ENCODE data around the gene SUPT3H.

The SUPT3H gene

GRCh38 chr6:45365036-45365435 lies 12.7 kb downstream of the SUPT3H start:
- no peak overlapping the region for H3K4me3 ChIP-seq (ENCODE audit: low read depth, low read length)
- TF ChIP-seq CTCF (IDR thresholded peaks at IDR 0.05; ENCODE audit: insufficient read depth, low read depth, low read length, missing control alignments), result no peak
- no peak for DNase-seq (ENCODE audit: low read depth)

GRCh38 chr6:45364466-45364865 lies 13.3 kb downstream of the SUPT3H start:
- TF ChIP-seq CTCF (IDR thresholded peaks at IDR 0.05; ENCODE audit: insufficient read depth, low read depth, low read length, missing control alignments), result no peak
- no peak overlapping the region for H3K4me3 ChIP-seq (ENCODE audit: low read depth, low read length)
- DNase-seq (ENCODE audit: low read depth), result no peak

GRCh38 chr6:45353654-45354053 lies 24.1 kb downstream of the SUPT3H start:
- no peak for TF ChIP-seq CTCF (IDR thresholded peaks at IDR 0.05; ENCODE audit: insufficient read depth, low read depth, low read length, missing control alignments)
- DNase-seq (ENCODE audit: low read depth), result no peak
- H3K4me3 ChIP-seq (ENCODE audit: low read depth, low read length), result no peak overlapping the region

- TF ChIP-seq CTCF (IDR thresholded peaks at IDR 0.05; ENCODE audit: insufficient read depth, low read depth, low read length, missing control alignments), result no peak
- DNase-seq (ENCODE audit: low read depth), result no peak
- no peak overlapping the region for H3K4me3 ChIP-seq (ENCODE audit: low read depth, low read length)
Observed at GRCh38 chr6:45351667-45352066, 26.1 kb downstream of the SUPT3H start.

GRCh38 chr6:45351076-45351475 lies 26.7 kb downstream of the SUPT3H start:
- DNase-seq (ENCODE audit: low read depth), result no peak
- TF ChIP-seq CTCF (IDR thresholded peaks at IDR 0.05; ENCODE audit: insufficient read depth, low read depth, low read length, missing control alignments), result no peak
- no peak overlapping the region for H3K4me3 ChIP-seq (ENCODE audit: low read depth, low read length)

GRCh38 chr6:45350186-45350710 lies 27.5 kb downstream of the SUPT3H start:
- no peak for TF ChIP-seq CTCF (IDR thresholded peaks at IDR 0.05; ENCODE audit: insufficient read depth, low read depth, low read length, missing control alignments)
- no peak overlapping the region for H3K4me3 ChIP-seq (ENCODE audit: low read depth, low read length)
- no peak for DNase-seq (ENCODE audit: low read depth)

GRCh38 chr6:45344900-45345299 lies 32.8 kb downstream of the SUPT3H start:
- DNase-seq (ENCODE audit: low read depth), result no peak
- H3K4me3 ChIP-seq (ENCODE audit: low read depth, low read length), result no peak overlapping the region
- no peak for TF ChIP-seq CTCF (IDR thresholded peaks at IDR 0.05; ENCODE audit: insufficient read depth, low read depth, low read length, missing control alignments)
